Fibroblast of mammary gland (primary cell): ENCODE data around the gene MESP1.

Experiments
- DNase-seq: peaks from one replicate; pipeline ENCODE4 v3.0.0-alpha.2; 2010; ENCODE audit warnings: low read depth
- H3K4me3 ChIP-seq: 2 replicates; pipeline ENCODE4 v1.5.1; 2011; ENCODE audit warnings: low read depth, mild to moderate bottlenecking, low read length, moderate library complexity; ENCODE audit not compliant: control insufficient read depth
- CTCF ChIP-seq: conservative IDR thresholded peaks from 2 replicates; pipeline ENCODE4 v1.5.1; 2011; ENCODE audit warnings: low read depth, low read length, inconsistent platforms; ENCODE audit not compliant: control insufficient read depth, insufficient read depth

Gene MESP1

GRCh38 chr15:89759835-89760234, 8.8 kb upstream of the MESP1 start:
- no peak for TF ChIP-seq CTCF
- DNase-seq = no peak
- H3K4me3 ChIP-seq = no peak overlapping the region

GRCh38 chr15:89758981-89759380, 7.9 kb upstream of the MESP1 start:
- no peak for TF ChIP-seq CTCF
- H3K4me3 ChIP-seq = no peak overlapping the region
- no peak for DNase-seq

- H3K4me3 ChIP-seq = no peak overlapping the region
- TF ChIP-seq CTCF = no peak
- DNase-seq = no peak
Measured at GRCh38 chr15:89758283-89758682, 7.2 kb upstream of the MESP1 start.

- no peak for DNase-seq
- no peak for TF ChIP-seq CTCF
- no peak overlapping the region for H3K4me3 ChIP-seq
Measured at GRCh38 chr15:89756897-89757296, 5.8 kb upstream of the MESP1 start.

- TF ChIP-seq CTCF = no peak
- DNase-seq = no peak
- H3K4me3 ChIP-seq = no peak overlapping the region
Measured at GRCh38 chr15:89755701-89756100, 4.7 kb upstream of the MESP1 start.

- no peak for TF ChIP-seq CTCF
- no peak overlapping the region for H3K4me3 ChIP-seq
- DNase-seq = no peak
Measured at GRCh38 chr15:89754361-89755154, 3.5 kb upstream of the MESP1 start.

GRCh38 chr15:89753855-89754254, 2.8 kb upstream of the MESP1 start:
- no peak for TF ChIP-seq CTCF
- no peak overlapping the region for H3K4me3 ChIP-seq
- DNase-seq = no peak
